ENCODE measurements around the gene AHCYL2. TPM values are rescaled to one million over a fixed set of nuclear protein-coding genes. Genes with fewer than 3 reads are reported as not detected.
"Not testable (repeated sequence)": the region's sequence is repeated elsewhere in the genome, so short reads cannot be mapped to it uniquely, and the experiment has no call there.

AHCYL2 gene
- total and polyA plus RNA-seq, 7 experiments from 2014 or later, result 8.6 to 22.2 (median 20.1) TPM

DNA sequence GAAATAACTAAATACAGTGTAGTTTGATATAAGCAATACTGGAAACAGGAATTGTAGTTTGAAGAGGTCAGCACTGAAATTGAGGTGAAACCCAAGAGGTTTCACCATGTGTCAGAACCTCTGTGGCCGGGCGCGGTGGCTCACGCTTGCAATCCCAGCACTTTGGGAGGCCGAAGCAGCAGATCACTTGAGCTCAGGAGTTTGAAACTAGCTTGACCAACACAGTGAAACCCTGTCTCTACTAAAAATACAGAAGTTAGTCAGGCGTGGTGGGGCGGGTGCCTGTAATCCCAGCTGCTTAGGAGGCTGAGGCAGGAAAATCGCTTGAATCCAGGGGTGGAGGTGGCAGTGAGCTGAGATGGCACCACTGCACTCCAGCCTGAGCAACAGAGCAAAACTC lies 13.7 kb downstream of the AHCYL2 start:
- no peaks in the 10 kb centered on the region for H3K27me3 Mint-ChIP-seq
- Histone ChIP-seq H3K27ac (ENCODE audit: low read depth, low read length) (no peak overlapping the region), H3K9me3 (ENCODE audit: control insufficient read depth in 2 of 3, low read length in 3 of 3) (no peaks in the 10 kb centered on the region), H3K27me3 (ENCODE audit: control insufficient read depth in 2 of 2, insufficient read depth in 2 of 2, low read length in 2 of 2) (no peaks in the 10 kb centered on the region), H3K36me3 (ENCODE audit: control insufficient read depth in 2 of 3, insufficient read depth in 3 of 3, low read length in 3 of 3) (no peaks in the 10 kb centered on the region), H3K4me3 (ENCODE audit: low read length) (no peak overlapping the region), H3K4me1 (ENCODE audit: control insufficient read depth in 2 of 2, insufficient read depth in 2 of 2, low read length in 2 of 2) (no peaks in the 10 kb centered on the region)
- peaks cover 3 to 37% (median 7%) of the 10 kb centered on the region in 5 donors for H3K36me3 Mint-ChIP-seq
- ATAC-seq (no peak), DNase-seq (no peak)
- no peak overlapping the region for H3K4me3 Mint-ChIP-seq
- peaks cover 0 to 45% (median 32%) of the 10 kb centered on the region in 7 donors for H3K4me1 Mint-ChIP-seq
- no peak overlapping the region for H3K27ac Mint-ChIP-seq
- no peaks in the 10 kb centered on the region for H3K9me3 Mint-ChIP-seq
- intact Hi-C loops (cut with micrococcal nuclease), result no loop called here
- ChIA-PET POLR2A (interaction anchor here (1.6 kb wide), 1 partner anchor 9 kb away, joined by 3 read pairs; no protein-coding TSS in a partner anchor), CTCF (interaction anchor here (0.8 to 1.2 kb wide), 3 partner anchors 13 to 60 kb away, joined by 3 to 5 read pairs (median 4); no protein-coding TSS in a partner anchor)

DNA sequence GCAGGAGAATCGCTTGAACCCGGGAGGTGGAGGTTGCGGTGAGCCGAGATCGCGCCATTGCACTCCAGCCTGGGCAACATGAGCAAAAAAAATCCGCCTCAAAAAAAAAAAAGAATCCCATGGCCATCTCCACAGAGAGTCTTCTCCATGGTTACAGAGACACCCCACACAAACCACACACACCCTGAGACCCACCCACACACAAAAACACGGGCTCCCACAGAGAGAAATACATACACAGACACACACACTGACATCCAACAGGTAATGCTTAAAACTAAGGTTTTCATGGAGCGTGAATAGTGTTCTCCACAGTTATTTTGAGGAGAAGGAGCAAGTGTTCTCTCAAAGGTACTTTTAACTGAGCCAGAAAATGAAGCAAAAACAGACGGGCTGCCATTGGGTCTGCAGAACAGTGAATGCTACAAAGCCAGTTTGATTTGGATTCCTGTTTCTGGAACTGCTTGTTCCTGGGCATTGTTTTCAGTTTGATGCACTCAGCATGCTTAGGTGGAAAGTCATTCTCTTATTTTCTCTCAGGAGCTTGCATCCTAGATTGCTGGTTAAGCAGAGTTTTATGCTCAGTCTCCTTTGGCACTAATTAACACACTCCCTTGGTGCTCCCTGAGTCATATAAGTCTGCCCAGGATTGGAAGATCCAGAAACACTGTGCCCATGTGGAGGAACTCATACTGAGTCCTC lies 15.4 kb downstream of the AHCYL2 start:
- H3K9me3 ChIP-seq (ENCODE audit: control insufficient read depth in 2 of 3, low read length in 3 of 3), result no peaks in the 10 kb centered on the region
- POLR2A ChIA-PET, result no interaction called here
- Mint-ChIP-seq H3K36me3 (peaks cover 0 to 34% (median 2%) of the 10 kb centered on the region in 5 donors), H3K27ac (peak overlapping the region in 2 of 9 donors; percentile 23 to 42), H3K4me3 (no peak overlapping the region), H3K4me1 (peaks cover 0 to 38% (median 24%) of the 10 kb centered on the region in 7 donors), H3K9me3 (peaks cover 0 to 5% (median under 1%) of the 10 kb centered on the region in 11 donors), H3K27me3 (no peaks in the 10 kb centered on the region)
- no peaks in the 10 kb centered on the region for H3K4me1 ChIP-seq (ENCODE audit: control insufficient read depth in 2 of 2, insufficient read depth in 2 of 2, low read length in 2 of 2)
- intact Hi-C loops (cut with micrococcal nuclease), result no loop called here
- no peak for DNase-seq
- no peaks in the 10 kb centered on the region for H3K27me3 ChIP-seq (ENCODE audit: control insufficient read depth in 2 of 2, insufficient read depth in 2 of 2, low read length in 2 of 2)
- H3K36me3 ChIP-seq (ENCODE audit: control insufficient read depth in 2 of 3, insufficient read depth in 3 of 3, low read length in 3 of 3), result no peaks in the 10 kb centered on the region
- H3K27ac ChIP-seq (ENCODE audit: low read depth, low read length), result no peak overlapping the region
- H3K4me3 ChIP-seq (ENCODE audit: low read length), result no peak overlapping the region
- no peak for ATAC-seq
- CTCF ChIA-PET, result no interaction called here

DNA sequence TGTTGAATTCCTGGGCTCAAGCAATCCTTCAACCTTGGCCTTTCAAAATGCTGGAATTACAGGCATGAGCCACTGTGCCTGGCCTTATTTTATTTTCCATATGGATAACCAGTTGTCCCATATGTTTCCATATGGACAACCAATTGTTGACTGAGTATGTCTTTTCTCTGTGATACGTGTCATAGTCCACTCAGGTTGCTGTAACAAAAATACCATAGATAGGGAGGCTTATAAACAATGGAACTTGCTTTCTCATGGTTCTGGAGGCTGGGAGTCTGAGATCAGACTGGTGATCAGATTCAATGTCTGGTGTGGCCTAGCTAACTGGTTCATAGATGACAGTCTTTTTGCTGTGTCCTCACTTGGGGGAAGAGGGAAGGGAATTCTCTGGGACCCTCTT lies 19.4 kb downstream of the AHCYL2 start:
- H3K4me1 ChIP-seq (ENCODE audit: control insufficient read depth in 2 of 2, insufficient read depth in 2 of 2, low read length in 2 of 2), result no peaks in the 10 kb centered on the region
- ChIA-PET CTCF (no interaction called here), POLR2A (no interaction called here)
- H3K27ac ChIP-seq (ENCODE audit: low read depth, low read length), result no peak overlapping the region
- Mint-ChIP-seq H3K4me3 (no peak overlapping the region), H3K36me3 (peaks cover 0 to 36% (median 5%) of the 10 kb centered on the region in 5 donors), H3K4me1 (peaks cover 0 to 48% (median 17%) of the 10 kb centered on the region in 7 donors), H3K27ac (no peak overlapping the region), H3K27me3 (no peaks in the 10 kb centered on the region), H3K9me3 (peaks cover 0 to 9% (median 2%) of the 10 kb centered on the region in 11 donors)
- H3K27me3 ChIP-seq (ENCODE audit: control insufficient read depth in 2 of 2, insufficient read depth in 2 of 2, low read length in 2 of 2), result no peaks in the 10 kb centered on the region
- intact Hi-C loops (cut with micrococcal nuclease), result no loop called here
- no peaks in the 10 kb centered on the region for H3K36me3 ChIP-seq (ENCODE audit: control insufficient read depth in 2 of 3, insufficient read depth in 3 of 3, low read length in 3 of 3)
- DNase-seq, result no peak
- H3K4me3 ChIP-seq (ENCODE audit: low read length), result no peak overlapping the region
- no peaks in the 10 kb centered on the region for H3K9me3 ChIP-seq (ENCODE audit: control insufficient read depth in 2 of 3, low read length in 3 of 3)
- ATAC-seq, result no peak

DNA sequence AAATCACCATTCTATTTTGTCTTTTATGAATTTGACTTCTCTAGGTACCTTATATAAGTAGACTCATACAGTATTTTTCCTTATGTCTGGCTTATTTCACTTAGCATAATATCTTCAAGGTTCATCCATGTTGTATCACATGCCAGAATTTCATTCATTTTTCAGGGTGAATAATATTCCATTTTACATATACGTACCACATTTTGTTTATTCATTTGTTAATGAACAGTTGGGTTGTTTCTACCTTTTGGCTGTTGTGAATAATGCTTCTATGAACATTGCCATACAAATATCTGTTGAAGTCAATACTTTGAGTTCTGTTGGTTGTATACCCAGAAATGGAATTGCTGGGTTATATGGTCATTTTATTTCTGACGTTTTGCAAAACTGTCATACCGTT lies 20.7 kb downstream of the AHCYL2 start:
- H3K36me3 ChIP-seq (ENCODE audit: control insufficient read depth in 2 of 3, insufficient read depth in 3 of 3, low read length in 3 of 3), result no peaks in the 10 kb centered on the region
- ATAC-seq (no peak), DNase-seq (no peak)
- H3K27me3 Mint-ChIP-seq, result no peaks in the 10 kb centered on the region
- peaks cover 0 to 46% (median 14%) of the 10 kb centered on the region in 7 donors for H3K4me1 Mint-ChIP-seq
- no peak overlapping the region for H3K4me3 ChIP-seq (ENCODE audit: low read length)
- peaks cover 0 to 29% (median 5%) of the 10 kb centered on the region in 5 donors for H3K36me3 Mint-ChIP-seq
- ChIA-PET POLR2A (no interaction called here), CTCF (no interaction called here)
- no peak overlapping the region for H3K4me3 Mint-ChIP-seq
- no peaks in the 10 kb centered on the region for H3K4me1 ChIP-seq (ENCODE audit: control insufficient read depth in 2 of 2, insufficient read depth in 2 of 2, low read length in 2 of 2)
- H3K9me3 ChIP-seq (ENCODE audit: control insufficient read depth in 2 of 3, low read length in 3 of 3), result no peaks in the 10 kb centered on the region
- H3K27me3 ChIP-seq (ENCODE audit: control insufficient read depth in 2 of 2, insufficient read depth in 2 of 2, low read length in 2 of 2), result no peaks in the 10 kb centered on the region
- peak overlapping the region in 1 of 9 donors; percentile 12 for H3K27ac Mint-ChIP-seq
- H3K27ac ChIP-seq (ENCODE audit: low read depth, low read length), result no peak overlapping the region
- intact Hi-C loops (cut with micrococcal nuclease), result no loop called here
- H3K9me3 Mint-ChIP-seq, result peaks cover 0 to 9% (median 2%) of the 10 kb centered on the region in 11 donors

DNA sequence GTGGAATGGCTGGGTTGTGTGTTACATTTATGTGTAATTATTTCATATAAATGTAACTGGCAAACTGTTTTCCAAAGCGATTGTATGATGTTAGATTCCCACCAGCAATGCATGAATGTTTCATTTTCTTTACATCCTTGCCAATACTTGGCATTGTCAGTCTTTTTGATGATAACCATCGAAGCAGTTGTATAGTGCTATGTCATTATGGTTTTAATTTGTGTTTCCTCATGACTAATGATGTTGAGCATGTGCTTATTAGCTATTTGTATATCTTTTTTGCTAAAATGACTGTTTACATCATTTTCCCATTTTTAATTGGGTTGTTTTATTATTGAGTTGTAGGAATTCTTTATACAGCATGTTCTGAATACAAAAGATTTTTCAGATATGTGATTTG lies 22.3 kb downstream of the AHCYL2 start:
- CTCF ChIA-PET, result interaction anchor here (0.5 to 0.7 kb wide), 2 partner anchors 19 to 173 kb away, joined by 3 to 6 read pairs; no protein-coding TSS in a partner anchor
- Histone ChIP-seq H3K4me1 (ENCODE audit: control insufficient read depth in 2 of 2, insufficient read depth in 2 of 2, low read length in 2 of 2) (no peaks in the 10 kb centered on the region), H3K9me3 (ENCODE audit: control insufficient read depth in 2 of 3, low read length in 3 of 3) (no peaks in the 10 kb centered on the region), H3K27me3 (ENCODE audit: control insufficient read depth in 2 of 2, insufficient read depth in 2 of 2, low read length in 2 of 2) (no peaks in the 10 kb centered on the region), H3K36me3 (ENCODE audit: control insufficient read depth in 2 of 3, insufficient read depth in 3 of 3, low read length in 3 of 3) (no peaks in the 10 kb centered on the region), H3K4me3 (ENCODE audit: low read length) (no peak overlapping the region), H3K27ac (ENCODE audit: low read depth, low read length) (no peak overlapping the region)
- no peak for ATAC-seq
- Mint-ChIP-seq H3K4me3 (no peak overlapping the region), H3K36me3 (peaks cover 0 to 30% (median 5%) of the 10 kb centered on the region in 5 donors), H3K9me3 (peaks cover 0 to 9% (median 2%) of the 10 kb centered on the region in 11 donors), H3K27ac (no peak overlapping the region), H3K4me1 (peaks cover 0 to 54% (median 18%) of the 10 kb centered on the region in 7 donors), H3K27me3 (no peaks in the 10 kb centered on the region)
- POLR2A ChIA-PET, result interaction anchor here (0.7 to 1.1 kb wide), 3 partner anchors 9 to 218 kb away, joined by 3 to 4 read pairs (median 3); no protein-coding TSS in a partner anchor
- no peak for DNase-seq
- intact Hi-C loops (cut with micrococcal nuclease), result no loop called here

DNA sequence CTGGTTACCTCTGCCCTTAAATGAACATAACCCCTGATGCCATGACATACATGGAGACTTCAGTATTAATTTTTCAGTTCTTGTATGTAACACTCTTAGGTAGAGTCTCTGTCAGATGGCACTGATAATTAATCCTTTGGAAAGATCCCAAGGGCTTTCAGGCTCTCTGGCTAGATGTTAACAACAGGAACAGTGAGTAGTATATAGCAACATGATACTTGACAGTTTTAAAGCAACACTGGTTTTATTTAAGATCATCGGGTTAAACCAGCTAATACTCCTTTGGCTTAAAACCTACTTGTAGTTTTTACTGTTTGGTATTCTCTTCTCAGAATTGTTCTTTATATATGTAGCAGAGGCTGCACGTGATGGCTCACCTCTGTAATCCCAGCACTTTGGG lies 27.3 kb downstream of the AHCYL2 start:
- Mint-ChIP-seq H3K4me1 (peaks cover 0 to 34% (median 25%) of the 10 kb centered on the region in 7 donors), H3K27ac (no peak overlapping the region), H3K36me3 (peaks cover 0 to 21% (median 4%) of the 10 kb centered on the region in 5 donors), H3K9me3 (no peaks in the 10 kb centered on the region), H3K27me3 (peaks cover 0 to under 1% (median 0%) of the 10 kb centered on the region in 5 donors), H3K4me3 (no peak overlapping the region)
- DNase-seq, result no peak
- Histone ChIP-seq H3K4me1 (ENCODE audit: control insufficient read depth in 2 of 2, insufficient read depth in 2 of 2, low read length in 2 of 2) (no peaks in the 10 kb centered on the region), H3K27ac (ENCODE audit: low read depth, low read length) (no peak overlapping the region), H3K9me3 (ENCODE audit: control insufficient read depth in 2 of 3, low read length in 3 of 3) (no peaks in the 10 kb centered on the region), H3K4me3 (ENCODE audit: low read length) (no peak overlapping the region), H3K36me3 (ENCODE audit: control insufficient read depth in 2 of 3, insufficient read depth in 3 of 3, low read length in 3 of 3) (no peaks in the 10 kb centered on the region), H3K27me3 (ENCODE audit: control insufficient read depth in 2 of 2, insufficient read depth in 2 of 2, low read length in 2 of 2) (no peaks in the 10 kb centered on the region)
- intact Hi-C loops (cut with micrococcal nuclease), result no loop called here
- POLR2A ChIA-PET, result no interaction called here
- no peak for ATAC-seq
- CTCF ChIA-PET, result no interaction called here

DNA sequence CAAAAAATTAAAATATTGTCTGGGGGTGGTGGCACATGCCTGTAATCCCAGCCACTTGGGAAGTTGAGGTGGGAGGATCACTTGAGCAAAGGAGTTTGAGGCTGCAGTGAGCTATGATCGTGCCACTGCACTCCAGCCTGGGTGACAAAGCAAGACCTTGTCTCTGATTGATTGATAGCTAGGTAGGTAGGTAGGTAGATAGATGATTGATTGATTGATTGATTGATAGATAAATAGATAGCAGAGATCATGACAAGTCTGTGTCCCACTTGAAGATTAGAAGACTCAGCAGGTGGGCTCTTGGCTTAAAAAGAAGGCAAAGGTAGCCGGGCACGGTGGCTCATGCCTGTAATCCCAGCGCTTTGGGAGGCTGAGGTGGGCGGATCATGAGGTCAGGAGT lies 27.8 kb downstream of the AHCYL2 start:
- H3K27ac Mint-ChIP-seq; H3K27me3 Mint-ChIP-seq; H3K27ac ChIP-seq (ENCODE audit: low read depth, low read length); intact Hi-C loops (cut with micrococcal nuclease); H3K9me3 ChIP-seq (ENCODE audit: control insufficient read depth in 2 of 3, low read length in 3 of 3); H3K36me3 ChIP-seq (ENCODE audit: control insufficient read depth in 2 of 3, insufficient read depth in 3 of 3, low read length in 3 of 3); H3K4me3 Mint-ChIP-seq; DNase-seq; H3K27me3 ChIP-seq (ENCODE audit: control insufficient read depth in 2 of 2, insufficient read depth in 2 of 2, low read length in 2 of 2); H3K4me3 ChIP-seq (ENCODE audit: low read length); POLR2A ChIA-PET; ATAC-seq; H3K4me1 ChIP-seq (ENCODE audit: control insufficient read depth in 2 of 2, insufficient read depth in 2 of 2, low read length in 2 of 2); H3K9me3 Mint-ChIP-seq: not testable (repeated sequence)
- CTCF ChIA-PET, result interaction anchor here (0.5 kb wide), 1 partner anchor 32 kb away, joined by 3 read pairs; no protein-coding TSS in a partner anchor
- peaks cover 0 to 38% (median 29%) of the 10 kb centered on the region in 7 donors for H3K4me1 Mint-ChIP-seq
- peaks cover 0 to 23% (median 4%) of the 10 kb centered on the region in 5 donors for H3K36me3 Mint-ChIP-seq

All from naive thymus-derived CD4-positive, alpha-beta T cell (primary cell).